ENCODE measurements around the gene GGPS1. TPM values are rescaled to one million over a fixed set of nuclear protein-coding genes. Genes with fewer than 3 reads are reported as not detected.
"Not testable (repeated sequence)": the region's sequence is repeated elsewhere in the genome, so short reads cannot be mapped to it uniquely, and the experiment has no call there.

The GGPS1 gene
- total RNA-seq = 33.1 TPM
- long read RNA-seq, transcript GGPS1-201 (4 exons, 2,895 nt) = major isoform, 9 of 9 reads
- long read RNA-seq, partial matches to known transcripts = 0 of 9 reads
- long read RNA-seq, other reads (novel, unspliced or antisense) = 0 of 9 reads

DNA sequence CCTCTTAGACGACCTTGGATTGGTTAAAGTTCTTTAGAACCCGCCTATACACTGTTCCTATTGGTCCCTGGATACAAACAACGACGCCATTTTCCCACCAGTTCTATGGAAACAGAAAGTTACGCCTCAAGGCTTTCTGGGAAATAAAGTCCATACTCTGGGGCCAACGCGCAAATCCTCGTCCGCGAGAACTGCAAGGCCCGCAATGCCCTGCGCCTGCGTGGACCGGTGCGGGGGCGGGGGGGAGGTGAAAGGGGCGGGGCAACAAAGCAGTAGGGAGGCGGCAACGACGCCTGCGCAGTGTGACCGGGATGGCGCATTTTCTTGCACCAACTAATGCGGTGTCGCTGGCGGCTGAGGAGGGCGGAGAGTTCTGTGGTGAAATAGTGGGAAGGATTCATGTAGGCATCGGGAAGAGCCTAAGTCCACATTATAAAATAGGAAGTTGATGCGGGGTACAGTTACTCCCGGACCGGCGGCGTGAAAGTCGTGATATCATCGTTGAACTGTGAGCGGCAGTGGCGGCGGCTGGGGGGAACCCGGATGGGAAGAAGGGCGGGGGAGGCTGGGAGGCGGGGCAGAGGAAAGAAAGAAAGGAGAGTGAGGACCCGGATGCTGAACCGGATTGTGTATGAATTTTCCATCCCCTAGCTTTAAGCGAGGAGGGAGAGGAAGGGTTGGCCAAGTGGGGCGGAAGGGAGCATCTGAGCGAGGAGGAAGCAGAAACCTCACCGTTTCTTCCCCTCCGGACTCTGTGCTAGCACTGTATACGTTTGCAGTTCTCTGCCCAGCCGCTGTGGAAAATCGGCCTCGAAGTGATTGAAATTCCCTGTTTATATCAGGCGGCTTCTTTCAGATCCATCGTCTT lies at the start of gene GGPS1:
GGPS1 (plus strand) TSS at position 300 of the 868 bp plus-strand sequence. CDS start 6,695 bp downstream, outside the sequence.
- DNase-seq (ENCODE audit: missing footprints) (peak; percentile 99), ATAC-seq (peak; percentile 94)
- intact Hi-C loops (cut with DNase I) = loop anchor here (1.0 to 10.0 kb wide), 2 partner anchors 39 to 86 kb away; partner anchors contain the start of gene TBCE

DNA sequence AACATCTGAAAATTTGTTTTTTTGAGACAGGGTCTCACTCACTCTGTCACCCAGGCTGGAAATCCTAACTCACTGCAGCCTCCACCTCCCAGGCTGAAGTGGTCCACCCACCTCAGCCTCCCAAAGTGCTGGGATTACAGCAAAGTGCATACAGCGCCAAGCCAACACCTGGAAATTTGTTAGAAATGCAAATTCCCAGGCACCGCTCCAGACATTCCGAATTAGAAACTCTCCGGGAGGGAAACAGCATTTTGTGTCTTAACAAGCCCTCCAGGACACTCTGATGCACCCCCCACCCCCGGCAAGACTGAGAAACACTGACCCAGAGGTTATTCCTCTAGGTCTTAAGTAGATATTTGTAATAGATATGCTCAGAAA lies 49.5 kb upstream of the GGPS1 start:
- intact Hi-C loops (cut with DNase I) = no loop called here
- ATAC-seq = no peak

DNA sequence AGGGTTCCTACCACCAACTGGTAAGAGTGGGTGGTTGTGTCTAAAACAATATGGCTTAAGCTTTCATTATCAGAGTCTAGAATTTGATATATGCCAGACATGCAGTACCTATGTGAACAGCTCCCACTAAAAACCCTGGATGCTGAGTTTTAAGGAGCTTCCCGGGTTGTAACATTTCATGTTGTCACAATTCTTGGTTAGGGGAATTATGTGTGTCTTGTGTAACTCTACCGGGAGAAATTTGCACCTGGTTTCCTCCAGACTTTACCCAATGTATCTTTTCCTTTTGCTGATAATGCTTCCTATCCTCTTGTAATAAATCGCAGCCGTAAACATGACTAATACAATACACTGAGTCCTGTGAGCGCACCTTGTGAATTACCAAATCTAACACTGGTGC lies 48.7 kb upstream of the GGPS1 start:
- ATAC-seq (no peak), DNase-seq (ENCODE audit: missing footprints) (no peak)
- intact Hi-C loops (cut with DNase I) = no loop called here

More for the DNA sequence above, 49.5 kb upstream of the GGPS1 start:
- DNase-seq (ENCODE audit: missing footprints) = no peak

DNA sequence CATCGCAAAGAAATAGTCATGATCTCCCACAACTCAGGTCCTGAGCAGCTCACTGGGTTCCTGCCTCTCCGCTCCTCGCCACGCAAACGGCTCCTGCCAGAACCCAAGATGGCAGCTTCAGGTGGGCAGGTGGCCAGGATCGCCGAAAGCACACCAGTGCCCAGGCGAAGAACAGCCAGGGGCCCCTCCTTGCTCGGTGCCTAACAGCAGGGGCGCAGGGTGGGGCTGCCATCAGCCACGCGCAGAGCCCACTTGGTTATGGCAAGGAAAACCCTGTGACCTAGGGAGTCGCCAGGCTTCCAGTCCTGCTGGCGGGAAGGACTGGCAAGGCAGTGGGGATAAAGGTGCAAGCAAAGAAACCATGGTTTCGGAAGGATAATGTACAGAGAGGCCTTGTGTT lies 47.9 kb upstream of the GGPS1 start:
- ATAC-seq = peak; percentile 23
- intact Hi-C loops (cut with DNase I) = no loop called here
- DNase-seq (ENCODE audit: missing footprints) = no peak

DNA sequence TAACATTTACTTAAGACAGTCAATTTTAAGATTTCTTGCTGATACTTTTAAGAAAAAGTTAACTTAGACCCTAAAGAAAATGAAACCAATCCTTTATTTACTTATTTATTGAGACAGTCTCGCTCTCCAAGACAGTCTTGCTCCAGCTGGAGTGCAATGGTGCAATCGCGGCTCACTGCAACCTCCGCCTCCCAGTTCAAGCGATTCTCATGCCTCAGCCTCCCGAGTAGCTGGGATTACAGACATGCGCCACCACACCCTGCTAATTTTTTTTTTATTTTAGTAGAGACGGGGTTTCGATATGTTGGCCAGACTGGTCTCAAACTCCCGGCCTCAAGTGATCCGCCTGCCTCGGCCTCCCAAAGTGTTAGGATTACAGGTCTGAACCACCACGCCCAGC lies 44.7 kb upstream of the GGPS1 start:
- intact Hi-C loops (cut with DNase I); DNase-seq (ENCODE audit: missing footprints); ATAC-seq: not testable (repeated sequence)

DNA sequence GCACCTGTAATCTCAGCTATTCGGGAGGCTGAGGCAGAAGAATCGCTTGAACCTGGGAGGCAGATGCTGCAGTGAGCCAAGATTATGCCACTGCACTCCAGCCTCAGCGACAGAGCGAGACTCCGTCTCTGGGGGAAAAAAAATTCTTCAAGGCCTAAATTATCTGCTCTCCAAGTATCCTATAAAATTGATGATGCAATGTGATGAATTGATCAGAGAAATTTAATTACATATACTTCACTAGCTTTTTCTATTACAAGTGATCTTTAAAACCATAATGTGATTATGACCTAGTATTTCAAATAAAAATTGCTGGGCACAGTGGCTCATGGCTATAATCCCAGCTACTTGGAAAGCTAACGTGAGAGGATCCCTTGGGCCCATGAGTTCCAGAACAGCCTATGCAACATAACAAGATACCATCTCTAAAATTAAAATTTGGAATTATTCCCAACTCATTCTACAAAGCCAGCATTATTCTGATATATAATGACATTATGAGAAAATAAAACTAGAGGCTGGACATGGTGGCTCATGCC lies 44.1 kb upstream of the GGPS1 start:
- ATAC-seq (no peak), DNase-seq (ENCODE audit: missing footprints) (no peak)
- intact Hi-C loops (cut with DNase I) = no loop called here

DNA sequence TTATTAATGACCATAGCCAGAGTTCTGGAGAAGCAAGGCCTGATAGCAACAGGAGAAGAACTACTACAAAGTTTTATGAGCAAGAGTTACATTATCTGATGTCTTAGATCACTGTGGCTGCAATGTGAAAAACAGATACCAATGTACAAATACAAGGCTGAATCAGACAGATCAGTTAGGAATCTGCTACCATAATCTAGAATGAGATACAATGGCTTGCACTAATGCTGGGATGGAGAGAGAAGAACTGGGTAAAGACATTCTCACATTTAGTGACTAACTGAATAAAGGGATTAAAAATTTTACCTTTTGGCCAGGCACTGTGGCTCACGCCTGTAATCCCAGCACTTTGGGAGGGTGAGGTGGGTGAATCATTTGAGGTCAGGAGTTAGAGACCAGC lies 41.7 kb upstream of the GGPS1 start:
- ATAC-seq (no peak), DNase-seq (ENCODE audit: missing footprints) (no peak)
- intact Hi-C loops (cut with DNase I) = no loop called here

DNA sequence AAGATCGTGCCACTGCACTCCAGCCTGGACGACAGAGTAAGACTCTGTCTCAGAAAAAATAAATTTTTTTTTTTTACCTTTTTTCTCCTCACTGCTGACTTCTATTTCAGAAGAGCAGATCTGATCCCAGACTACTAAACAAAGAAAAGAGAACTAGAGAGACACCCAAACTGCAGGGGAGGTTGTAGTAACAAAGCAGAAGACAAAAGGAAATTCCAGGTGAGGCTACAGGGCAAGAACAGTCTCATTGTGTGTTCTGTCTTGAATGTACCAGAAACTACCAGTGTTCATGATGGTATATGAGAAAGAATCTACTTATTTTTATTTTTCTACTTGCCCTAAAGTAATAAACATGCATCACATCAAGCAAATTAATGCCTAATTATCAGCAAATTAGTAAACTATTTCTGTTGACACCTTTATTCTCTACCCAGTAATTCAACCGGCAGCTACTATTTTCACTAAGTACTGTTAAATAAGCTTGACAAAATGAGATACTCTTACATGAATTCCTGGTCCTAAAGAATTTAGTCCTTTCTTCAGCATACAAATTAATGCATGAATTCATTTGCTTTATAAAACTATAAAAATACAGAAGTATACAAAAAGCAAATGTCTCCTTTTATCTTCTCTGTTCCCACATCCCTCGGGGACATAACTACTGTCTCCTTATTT lies 41.0 kb upstream of the GGPS1 start:
- DNase-seq (ENCODE audit: missing footprints) (no peak), ATAC-seq (no peak)
- intact Hi-C loops (cut with DNase I) = no loop called here

DNA sequence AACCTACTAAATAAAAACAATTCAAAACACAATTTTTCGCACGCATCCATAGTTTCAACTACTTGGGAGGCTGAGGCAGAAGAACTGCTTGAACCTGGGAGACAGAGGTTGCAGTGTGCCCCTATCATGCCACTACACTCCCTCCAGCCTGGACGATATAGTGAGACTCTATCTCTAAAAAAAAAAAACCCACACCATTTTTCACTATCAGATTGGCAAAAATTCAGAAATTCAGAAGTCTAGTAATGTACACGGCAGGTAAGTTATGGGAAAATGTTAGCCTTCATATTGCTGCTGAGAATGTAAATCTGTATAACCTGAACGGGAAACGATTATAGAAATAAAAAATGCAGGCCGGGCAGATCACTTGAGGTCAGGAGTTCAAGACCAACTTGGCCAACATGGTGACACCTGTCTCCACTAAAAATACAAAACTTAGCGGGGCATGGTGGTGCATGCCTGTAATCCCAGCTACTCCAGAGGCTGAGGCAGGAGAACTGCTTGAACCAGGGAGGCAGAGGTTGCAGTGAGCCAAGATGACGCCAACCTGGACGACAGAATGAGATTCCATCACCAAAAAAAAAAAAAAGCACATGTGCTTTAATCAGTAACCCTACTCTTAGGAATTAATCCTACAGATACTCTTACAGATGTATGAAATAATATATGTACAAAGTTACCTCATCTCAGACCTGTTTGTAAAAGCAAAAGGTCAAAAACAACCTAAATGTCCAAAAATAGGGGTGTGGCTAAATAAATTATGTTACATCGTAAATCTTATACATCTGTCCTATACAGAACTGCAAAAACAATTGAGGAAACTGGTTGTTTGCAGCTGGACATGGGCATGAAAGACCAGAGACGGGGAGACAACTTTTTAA lies 38.3 kb upstream of the GGPS1 start:
- intact Hi-C loops (cut with DNase I) = no loop called here
- DNase-seq (ENCODE audit: missing footprints) (no peak), ATAC-seq (no peak)

DNA sequence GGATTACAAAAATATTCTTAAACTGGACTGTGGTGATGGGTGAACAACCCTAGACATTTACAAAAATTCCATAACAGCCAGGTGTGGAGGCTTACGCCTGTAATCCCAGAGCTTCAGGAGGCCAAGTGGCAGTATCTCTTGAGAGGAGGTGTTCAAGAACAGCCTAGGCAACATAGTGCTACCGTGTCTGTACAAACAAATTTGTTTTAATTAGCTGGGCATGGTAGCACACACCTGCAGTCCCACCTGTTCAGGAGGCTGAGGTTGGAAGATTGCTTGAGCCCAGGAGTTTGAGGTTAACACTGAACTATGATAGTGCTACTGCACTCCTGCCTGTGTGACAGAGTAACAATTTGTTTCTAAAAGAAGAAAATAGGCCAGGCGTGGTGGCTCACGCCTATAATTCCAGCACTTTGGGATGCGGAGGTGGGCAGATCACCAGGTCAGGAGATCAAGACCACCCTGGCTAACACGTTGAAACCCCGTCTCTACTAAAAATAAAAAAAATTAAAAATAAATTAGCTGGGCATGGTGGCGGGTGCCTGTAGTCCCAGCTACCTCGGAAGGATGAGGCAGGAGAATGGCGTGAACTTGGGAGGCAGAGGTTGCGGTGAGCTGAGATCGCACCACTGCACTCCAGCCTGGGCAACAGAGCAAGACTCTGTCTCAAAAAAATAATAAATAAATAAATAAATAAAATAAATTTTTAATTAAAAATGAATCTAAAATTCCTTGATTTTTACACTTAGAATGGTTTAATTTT lies 37.4 kb upstream of the GGPS1 start:
- no peak for ATAC-seq
- intact Hi-C loops (cut with DNase I) = no loop called here

DNA sequence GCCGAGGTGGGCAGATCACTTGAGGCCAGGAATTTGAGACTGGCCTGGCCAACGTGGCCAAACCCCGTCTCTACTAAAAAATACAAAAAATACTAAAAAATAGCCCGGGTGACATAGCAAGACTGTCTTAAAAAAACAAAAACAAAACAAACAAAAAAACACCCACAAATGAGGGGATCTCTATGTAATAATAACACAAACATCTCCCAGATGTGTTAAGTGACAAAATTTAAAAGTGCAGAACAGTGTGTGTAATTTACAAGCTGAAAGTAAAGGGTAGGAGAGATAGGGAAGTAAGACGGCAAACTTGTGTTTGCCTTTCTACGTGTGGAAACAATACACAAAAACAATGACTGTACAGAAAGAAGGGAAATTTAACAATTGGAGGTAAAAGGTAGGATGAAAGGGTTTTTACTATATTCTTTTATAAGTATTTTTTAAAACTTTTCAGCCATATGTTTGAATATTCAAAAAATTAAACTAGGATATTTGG lies 36.7 kb upstream of the GGPS1 start:
- DNase-seq (ENCODE audit: missing footprints) (no peak), ATAC-seq (no peak)
- intact Hi-C loops (cut with DNase I) = no loop called here

More for the DNA sequence above, 37.4 kb upstream of the GGPS1 start:
- no peak for DNase-seq (ENCODE audit: missing footprints)

DNA sequence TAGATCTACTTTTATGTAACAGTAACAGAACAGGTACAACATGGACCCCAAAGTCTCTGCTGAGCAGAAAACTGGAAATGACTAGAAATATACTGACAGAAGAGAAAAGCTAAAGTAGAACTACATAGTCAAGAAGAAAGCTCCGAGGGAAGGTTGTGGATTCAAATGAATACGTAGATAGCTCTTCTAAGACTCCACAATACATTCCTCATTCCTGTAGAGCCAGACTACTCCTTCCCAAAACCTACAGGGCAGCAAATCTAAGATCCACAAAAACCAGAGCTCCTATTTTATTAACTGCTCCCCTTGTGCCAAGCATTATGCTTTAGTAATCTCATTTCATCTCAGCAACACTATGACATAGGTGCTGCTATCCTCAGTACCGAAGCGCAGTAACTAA lies 35.6 kb upstream of the GGPS1 start:
- intact Hi-C loops (cut with DNase I) = no loop called here

DNA sequence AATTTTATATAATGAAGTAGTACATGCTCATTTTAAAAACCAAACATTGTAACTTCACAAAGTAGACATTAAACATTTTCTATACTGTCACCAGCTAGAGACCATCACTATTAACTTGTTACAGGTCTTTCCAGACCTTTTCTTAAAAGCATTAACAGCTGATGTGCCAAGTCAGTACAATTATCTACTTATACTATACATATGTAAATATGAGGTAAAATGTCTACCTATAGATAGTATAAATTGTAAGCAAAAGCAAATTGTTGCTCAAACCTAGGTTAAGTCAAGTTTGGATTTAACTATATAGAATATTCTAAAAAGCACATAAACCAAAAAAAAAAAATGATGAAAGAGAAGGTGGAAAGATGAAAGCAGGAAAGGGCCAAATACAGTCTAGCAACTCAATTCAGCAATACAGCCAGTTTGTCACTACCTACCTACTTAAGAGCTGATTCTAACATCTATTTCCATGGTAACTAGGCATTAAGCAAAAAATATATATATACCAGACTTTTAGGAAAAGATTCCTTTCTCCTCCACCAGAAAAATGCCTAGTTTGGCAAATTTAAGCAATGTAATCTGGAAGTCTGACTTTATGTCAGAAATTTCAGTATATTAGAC lies 34.9 kb upstream of the GGPS1 start:
- ATAC-seq (no peak), DNase-seq (ENCODE audit: missing footprints) (no peak)
- intact Hi-C loops (cut with DNase I) = no loop called here

More for the DNA sequence above, 35.6 kb upstream of the GGPS1 start:
- no peak for ATAC-seq
- DNase-seq (ENCODE audit: missing footprints) = no peak

DNA sequence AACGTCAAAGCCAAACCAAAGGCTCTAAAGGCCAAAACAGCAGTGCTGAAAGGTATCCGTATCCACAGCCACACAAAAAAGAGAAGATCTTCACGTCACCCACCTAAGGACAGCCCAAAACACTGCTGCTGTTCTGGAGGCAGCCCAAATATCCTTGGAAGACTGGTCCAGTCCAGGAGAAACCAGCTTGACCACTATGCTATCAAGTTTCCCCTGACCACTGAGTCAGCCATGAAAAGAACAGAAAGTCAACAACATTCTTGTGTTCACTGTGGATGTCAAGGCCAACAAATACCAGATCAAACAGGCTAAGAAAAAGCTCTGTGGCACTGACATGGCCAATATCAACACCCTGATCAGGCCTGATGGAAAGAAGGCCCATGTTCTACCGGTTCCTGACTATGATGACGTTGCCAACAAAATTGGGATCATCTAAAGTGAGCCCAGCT lies 32.4 kb upstream of the GGPS1 start:
- intact Hi-C loops (cut with DNase I) = no loop called here
- no peak for DNase-seq (ENCODE audit: missing footprints)
- no peak for ATAC-seq

DNA sequence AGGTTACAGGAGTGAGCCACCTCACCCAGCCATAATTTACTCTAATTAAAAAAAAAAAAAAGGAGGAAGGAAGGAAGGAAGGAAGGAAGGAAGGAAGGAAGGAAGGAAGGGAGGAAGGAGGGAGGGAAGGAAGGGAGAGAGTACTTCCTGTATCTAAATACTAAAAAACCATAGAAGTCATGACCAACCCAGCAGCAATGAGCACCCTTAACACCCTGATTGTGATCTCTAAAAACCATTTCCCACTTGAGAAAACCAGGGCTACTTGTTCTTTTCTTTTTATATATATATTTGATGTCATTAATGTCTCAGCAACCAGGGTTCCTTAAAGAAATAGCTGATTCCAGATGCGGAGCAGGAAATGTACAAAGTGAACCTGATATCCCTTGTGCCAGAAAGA lies 31.6 kb upstream of the GGPS1 start:
- ATAC-seq (no peak), DNase-seq (ENCODE audit: missing footprints) (no peak)
- intact Hi-C loops (cut with DNase I) = no loop called here

DNA sequence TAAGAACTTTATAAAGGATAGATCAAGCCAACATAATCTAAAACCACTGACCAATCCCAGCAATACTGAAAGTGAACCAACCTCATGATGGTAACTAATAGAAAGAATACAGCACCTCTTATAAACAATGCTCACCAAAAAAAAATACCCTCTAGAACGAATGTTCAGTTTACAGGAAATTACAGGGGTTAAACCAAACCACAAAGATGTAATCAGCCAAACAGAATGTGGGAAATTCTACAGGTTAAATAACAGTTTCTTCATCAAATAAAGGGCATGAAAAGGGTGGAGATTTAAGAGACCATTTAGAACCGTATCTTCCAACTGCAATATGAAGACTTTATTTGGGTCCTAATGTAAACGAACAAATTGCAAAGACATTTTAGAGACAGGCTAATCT lies 30.8 kb upstream of the GGPS1 start:
- intact Hi-C loops (cut with DNase I) = no loop called here
- DNase-seq (ENCODE audit: missing footprints) (no peak), ATAC-seq (no peak)

DNA sequence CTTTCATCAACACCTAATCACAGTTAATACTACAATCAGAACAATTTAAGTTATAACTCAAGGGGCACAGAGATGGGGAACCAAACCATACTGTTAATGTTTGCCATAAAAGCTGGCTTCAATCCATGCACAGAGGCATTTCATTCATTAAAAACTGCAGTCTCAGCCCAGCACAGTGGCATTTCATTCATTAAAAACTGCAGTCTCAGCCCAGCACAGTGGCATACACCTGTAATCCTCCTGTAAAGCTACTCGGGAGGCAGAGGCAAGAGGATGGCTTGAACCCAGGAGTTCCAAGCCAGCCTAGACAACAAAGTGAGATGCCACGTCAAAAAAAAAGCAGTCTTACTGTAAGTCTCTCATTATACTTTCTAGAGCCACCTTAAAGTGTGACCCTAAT lies 29.6 kb upstream of the GGPS1 start:
- DNase-seq (ENCODE audit: missing footprints) (no peak), ATAC-seq (no peak)
- intact Hi-C loops (cut with DNase I) = no loop called here
